WERI-Rb-1 (cell line): ENCODE data around the gene FAT1.

ENCODE experiments used
- DNase-seq: peaks from one replicate; pipeline ENCODE4 v3.0.0-alpha.2; 2020
- H3K27ac ChIP-seq: fragments of 250-450 bp; sonication (Bioruptor Pico); 2 replicates; pipeline ENCODE4 v1.5.1; 2020; ENCODE audit warnings: mild to moderate bottlenecking, moderate library complexity
- H3K27me3 ChIP-seq: fragments of 250-450 bp; sonication (Bioruptor Pico); 2 replicates; pipeline ENCODE4 v1.5.1; 2021; ENCODE audit warnings: mild to moderate bottlenecking, low read depth, moderate library complexity; ENCODE audit not compliant: insufficient read depth, severe bottlenecking
- H3K36me3 ChIP-seq: fragments of 250-450 bp; sonication (Bioruptor Pico); 2 replicates; pipeline ENCODE4 v1.5.1; 2020; ENCODE audit warnings: mild to moderate bottlenecking, moderate library complexity
- H3K4me3 ChIP-seq: 2 replicates; pipeline ENCODE4 v1.5.1; 2011; ENCODE audit warnings: low read depth, mild to moderate bottlenecking, control low read depth, low read length
- H3K9me3 ChIP-seq: fragments of 250-450 bp; sonication (Bioruptor Pico); 2 replicates; pipeline ENCODE4 v1.5.1; 2021; ENCODE audit warnings: mild to moderate bottlenecking, moderate library complexity; ENCODE audit not compliant: severe bottlenecking
- TF ChIP-seq, protein P1 (sequence below): IDR thresholded peaks from 2 replicates; pipeline ENCODE4 v1.5.1; 2011; ENCODE audit warnings: low read depth, mild to moderate bottlenecking, control low read depth, inconsistent platforms, low read length

Gene FAT1

DNA sequence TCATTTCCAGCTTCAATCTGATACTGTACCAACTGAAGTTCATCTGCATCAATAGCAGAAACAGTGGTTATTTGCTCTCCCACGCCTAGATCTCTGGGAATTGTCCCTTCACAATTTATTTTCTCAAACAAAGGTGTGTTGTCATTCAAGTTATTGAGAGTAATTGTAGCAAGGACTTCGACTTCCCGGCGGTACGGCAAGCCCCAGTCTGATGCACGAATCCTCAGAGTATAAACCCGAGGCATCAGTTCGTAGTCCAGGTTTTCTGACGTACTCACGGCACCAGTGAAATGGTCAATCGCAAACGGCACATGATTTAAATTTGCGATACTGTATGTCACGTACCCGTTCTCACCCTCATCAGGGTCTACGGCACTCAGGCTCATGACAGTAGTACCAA is 15.7 kb downstream of the FAT1 start:
- H3K9me3 ChIP-seq: peaks cover 9% of the 10 kb centered on the region
- peaks cover 90% of the 10 kb centered on the region for H3K27me3 ChIP-seq
- H3K27ac ChIP-seq: no peak overlapping the region
- TF ChIP-seq, protein P1, sequence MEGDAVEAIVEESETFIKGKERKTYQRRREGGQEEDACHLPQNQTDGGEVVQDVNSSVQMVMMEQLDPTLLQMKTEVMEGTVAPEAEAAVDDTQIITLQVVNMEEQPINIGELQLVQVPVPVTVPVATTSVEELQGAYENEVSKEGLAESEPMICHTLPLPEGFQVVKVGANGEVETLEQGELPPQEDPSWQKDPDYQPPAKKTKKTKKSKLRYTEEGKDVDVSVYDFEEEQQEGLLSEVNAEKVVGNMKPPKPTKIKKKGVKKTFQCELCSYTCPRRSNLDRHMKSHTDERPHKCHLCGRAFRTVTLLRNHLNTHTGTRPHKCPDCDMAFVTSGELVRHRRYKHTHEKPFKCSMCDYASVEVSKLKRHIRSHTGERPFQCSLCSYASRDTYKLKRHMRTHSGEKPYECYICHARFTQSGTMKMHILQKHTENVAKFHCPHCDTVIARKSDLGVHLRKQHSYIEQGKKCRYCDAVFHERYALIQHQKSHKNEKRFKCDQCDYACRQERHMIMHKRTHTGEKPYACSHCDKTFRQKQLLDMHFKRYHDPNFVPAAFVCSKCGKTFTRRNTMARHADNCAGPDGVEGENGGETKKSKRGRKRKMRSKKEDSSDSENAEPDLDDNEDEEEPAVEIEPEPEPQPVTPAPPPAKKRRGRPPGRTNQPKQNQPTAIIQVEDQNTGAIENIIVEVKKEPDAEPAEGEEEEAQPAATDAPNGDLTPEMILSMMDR: no peak
- DNase-seq: no peak
- H3K4me3 ChIP-seq: no peak overlapping the region
- no peaks in the 10 kb centered on the region for H3K36me3 ChIP-seq

DNA sequence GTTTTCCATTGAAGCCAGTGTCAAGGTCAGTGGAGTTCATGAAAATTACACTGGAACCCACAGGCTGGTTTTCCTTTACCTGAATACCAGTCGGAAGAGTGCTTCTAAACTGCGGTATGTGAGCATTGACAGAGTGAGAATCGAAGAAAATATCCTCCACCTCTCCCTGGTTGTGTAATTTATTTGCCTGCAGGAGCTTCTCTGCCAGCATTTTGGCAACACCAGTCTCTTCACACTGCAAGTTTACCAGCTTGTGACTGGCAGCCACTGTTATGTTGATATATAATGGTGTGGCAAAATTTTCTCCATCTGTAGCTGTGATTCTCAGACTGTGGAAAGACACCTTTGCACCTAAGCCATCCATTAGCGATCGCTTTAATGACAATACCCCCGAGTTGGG is 16.1 kb downstream of the FAT1 start:
- TF ChIP-seq, protein P1: no peak
- Histone ChIP-seq H3K27me3 (peaks cover 90% of the 10 kb centered on the region), H3K27ac (no peak overlapping the region), H3K36me3 (no peaks in the 10 kb centered on the region), H3K9me3 (peaks cover 9% of the 10 kb centered on the region), H3K4me3 (no peak overlapping the region)
- no peak for DNase-seq

DNA sequence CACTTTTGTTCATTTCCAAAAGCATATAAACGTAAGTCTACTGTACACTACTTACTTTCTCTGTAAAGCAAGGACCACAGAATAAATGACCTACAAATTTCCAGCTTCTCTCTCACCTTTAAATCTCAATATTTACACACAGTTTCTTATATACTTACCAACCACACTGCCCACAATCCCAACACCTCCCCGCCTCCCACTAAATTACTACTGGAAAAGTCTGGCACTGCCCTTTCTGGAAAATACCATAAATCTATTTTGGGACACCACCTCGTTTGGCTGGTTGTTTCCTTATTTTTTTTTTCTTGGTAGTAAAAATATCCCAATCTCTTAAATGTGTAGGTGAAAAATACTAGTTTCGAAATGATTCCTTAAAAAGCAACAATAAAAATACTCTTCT is 19.6 kb downstream of the FAT1 start:
- TF ChIP-seq, protein P1: no peak
- no peaks in the 10 kb centered on the region for H3K36me3 ChIP-seq
- peaks cover 96% of the 10 kb centered on the region for H3K27me3 ChIP-seq
- H3K27ac ChIP-seq: no peak overlapping the region
- no peak for DNase-seq
- peaks cover 13% of the 10 kb centered on the region for H3K9me3 ChIP-seq
- no peak overlapping the region for H3K4me3 ChIP-seq

DNA sequence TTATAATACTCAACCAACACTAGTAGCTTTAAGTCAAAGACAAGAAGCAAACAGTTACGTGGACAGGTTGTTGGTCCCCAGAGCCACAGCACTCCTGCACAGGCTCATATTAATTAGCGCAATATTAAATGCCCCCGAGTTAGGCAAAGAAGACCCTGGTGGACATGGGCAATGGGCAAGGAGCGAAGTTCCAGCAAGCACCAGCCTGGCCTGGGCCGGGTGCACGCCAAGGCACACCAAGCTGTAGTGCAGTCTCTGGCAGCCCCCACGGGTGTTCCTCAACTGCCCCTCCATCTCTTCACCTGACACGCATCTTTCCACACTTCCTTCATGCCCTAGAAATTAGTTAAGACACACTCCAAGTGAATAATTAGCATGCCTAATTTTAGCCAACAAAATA is 20.1 kb downstream of the FAT1 start:
- peaks cover 96% of the 10 kb centered on the region for H3K27me3 ChIP-seq
- no peaks in the 10 kb centered on the region for H3K36me3 ChIP-seq
- TF ChIP-seq, protein P1: no peak
- H3K9me3 ChIP-seq: peaks cover 13% of the 10 kb centered on the region
- H3K4me3 ChIP-seq: no peak overlapping the region
- H3K27ac ChIP-seq: no peak overlapping the region
- no peak for DNase-seq

DNA sequence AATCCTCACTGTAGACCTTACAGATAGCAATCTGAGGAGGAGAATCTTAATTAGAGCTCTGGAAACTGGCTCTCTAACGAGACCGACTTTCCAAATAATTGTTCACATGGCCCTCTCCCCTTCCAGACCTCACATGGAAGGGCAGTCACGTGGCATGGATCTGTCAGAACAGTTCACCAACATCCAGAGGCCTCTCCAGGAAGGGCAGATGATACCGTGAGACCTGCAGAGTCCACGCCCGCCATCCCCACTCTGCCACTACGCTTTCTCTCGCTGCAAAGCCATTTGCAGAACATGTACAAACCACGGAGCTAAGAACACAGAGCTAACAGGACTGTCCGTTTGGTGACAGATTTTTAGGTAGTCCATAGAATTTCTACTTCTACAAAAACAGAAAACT is 20.7 kb downstream of the FAT1 start:
- DNase-seq: no peak
- H3K36me3 ChIP-seq: no peaks in the 10 kb centered on the region

DNA sequence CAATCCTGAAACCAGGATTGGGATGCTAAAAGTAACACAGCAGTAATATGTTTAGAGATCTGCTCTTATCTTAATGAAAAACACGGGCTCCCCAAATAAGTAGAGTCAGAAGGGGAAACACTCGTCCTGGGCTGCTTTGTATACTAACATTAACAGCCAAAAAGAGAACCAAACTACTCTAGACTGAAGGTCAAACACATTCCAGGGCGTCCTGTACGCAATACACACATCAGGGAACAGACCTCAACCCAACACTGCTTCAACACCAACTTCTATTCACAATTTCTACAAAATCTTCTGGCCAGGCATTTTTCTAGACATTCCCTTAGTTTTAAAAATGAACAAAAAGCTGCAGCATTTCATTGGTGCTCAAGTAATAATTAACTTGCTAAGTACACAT is 21.4 kb downstream of the FAT1 start:
- Histone ChIP-seq H3K36me3 (no peaks in the 10 kb centered on the region), H3K9me3 (peaks cover 11% of the 10 kb centered on the region), H3K27ac (no peak overlapping the region), H3K27me3 (peaks cover 96% of the 10 kb centered on the region), H3K4me3 (no peak overlapping the region)
- TF ChIP-seq, protein P1: no peak
- DNase-seq: no peak

More for the DNA sequence above, 20.7 kb downstream of the FAT1 start:
- no peak overlapping the region for H3K4me3 ChIP-seq
- H3K27me3 ChIP-seq: peaks cover 96% of the 10 kb centered on the region
- H3K9me3 ChIP-seq: peaks cover 13% of the 10 kb centered on the region
- H3K27ac ChIP-seq: no peak overlapping the region
- TF ChIP-seq, protein P1: no peak
